IPS-NIHi7 (cell line): ENCODE results near the gene FYN.

Experiments used
- DNase-seq: peaks from one replicate; pipeline ENCODE4 v3.0.0; 2012; ENCODE audit warnings: mixed read lengths; ENCODE audit errors: extremely low spot score

FYN gene

DNA sequence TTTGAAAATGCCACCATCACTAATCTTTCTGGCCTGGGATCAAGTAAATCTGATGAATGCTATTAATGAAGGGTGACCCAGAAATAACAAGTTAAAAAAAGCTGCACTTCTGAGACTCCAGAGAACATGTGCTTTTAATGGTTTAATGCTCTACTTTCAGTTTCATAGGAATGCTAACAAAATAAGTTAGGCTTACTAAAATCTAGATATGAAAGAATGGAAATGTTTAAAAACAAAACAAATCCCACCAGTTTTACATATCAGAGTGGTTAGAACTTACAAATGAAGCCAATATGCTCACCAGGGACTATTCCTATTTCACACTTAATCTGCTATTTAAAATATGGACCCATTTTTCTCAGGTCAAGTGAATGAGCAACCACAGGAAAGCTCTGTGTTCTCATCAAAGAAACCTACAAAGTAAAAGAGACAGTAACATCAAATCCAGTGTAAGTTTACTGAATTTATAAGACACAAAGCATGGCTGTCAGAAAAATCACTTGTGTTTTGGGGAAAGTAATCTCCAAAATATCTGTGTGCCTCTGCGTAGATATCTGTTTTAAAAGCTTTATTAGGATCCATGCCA, 40.3 kb downstream of the FYN start:
- no peak for DNase-seq

DNA sequence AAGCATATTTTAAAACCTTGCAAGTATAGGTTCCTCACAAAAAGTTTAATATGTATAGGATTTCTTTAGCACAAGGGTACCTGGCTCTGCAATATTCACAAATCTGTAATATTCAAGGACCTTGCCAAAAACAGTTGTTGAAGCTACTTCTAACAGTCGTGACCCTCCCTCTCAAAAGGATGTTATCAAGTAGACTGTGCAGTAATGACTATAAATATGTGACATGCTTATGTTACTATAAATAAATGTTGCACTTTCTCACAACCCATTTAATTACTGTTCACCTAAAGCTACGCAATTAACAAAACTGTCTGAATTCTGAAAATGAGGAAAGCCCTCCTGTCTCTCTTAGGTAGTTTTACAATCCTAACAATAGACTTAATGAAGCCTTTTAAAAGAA, 41.8 kb downstream of the FYN start:
- no peak for DNase-seq

DNA sequence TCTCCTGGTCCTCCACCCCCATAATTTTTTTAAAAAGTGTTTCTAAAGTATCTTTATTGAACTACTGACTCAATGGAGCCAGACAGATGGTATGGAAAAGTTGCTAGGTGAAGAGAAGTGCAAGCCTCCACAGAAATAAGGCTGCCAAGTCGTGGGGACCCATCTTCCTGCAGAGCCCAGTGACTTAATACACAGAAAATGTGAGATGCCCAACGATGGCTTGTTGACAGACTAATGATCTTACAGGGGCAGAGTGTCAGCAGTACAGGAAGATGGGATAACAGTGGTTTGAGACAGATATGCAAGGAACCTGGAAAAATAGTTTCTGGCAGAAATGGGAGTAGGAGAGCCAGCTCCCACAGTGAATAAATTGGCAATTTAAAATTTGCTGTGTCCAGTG, 43.3 kb downstream of the FYN start:
- DNase-seq: no peak

DNA sequence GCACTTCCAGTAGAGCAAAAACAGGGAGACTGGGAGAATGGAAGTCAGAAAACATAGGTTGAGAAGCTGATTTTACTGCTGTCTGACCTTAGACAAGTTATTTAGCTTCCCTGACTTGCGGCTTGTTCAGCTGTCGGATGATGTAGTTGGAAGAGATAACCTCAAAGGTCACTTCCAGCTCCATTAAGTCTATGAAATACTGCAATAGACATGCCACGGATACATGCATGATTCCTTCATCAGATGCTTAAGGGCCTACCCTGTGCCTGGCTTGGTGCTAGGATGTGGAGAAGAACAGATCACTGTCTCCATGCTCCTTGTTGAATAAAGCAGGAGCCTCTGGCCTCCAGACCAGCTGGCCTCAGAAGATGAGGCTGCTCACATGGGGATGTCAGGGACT, 43.7 kb downstream of the FYN start:
- no peak for DNase-seq

GRCh38 chr6:111828809-111829208, 44.4 kb downstream of the FYN start:
- DNase-seq: no peak

- DNase-seq: no peak
These were observed 47.7 kb downstream of the FYN start for GRCh38 chr6:111825439-111826086.

DNA sequence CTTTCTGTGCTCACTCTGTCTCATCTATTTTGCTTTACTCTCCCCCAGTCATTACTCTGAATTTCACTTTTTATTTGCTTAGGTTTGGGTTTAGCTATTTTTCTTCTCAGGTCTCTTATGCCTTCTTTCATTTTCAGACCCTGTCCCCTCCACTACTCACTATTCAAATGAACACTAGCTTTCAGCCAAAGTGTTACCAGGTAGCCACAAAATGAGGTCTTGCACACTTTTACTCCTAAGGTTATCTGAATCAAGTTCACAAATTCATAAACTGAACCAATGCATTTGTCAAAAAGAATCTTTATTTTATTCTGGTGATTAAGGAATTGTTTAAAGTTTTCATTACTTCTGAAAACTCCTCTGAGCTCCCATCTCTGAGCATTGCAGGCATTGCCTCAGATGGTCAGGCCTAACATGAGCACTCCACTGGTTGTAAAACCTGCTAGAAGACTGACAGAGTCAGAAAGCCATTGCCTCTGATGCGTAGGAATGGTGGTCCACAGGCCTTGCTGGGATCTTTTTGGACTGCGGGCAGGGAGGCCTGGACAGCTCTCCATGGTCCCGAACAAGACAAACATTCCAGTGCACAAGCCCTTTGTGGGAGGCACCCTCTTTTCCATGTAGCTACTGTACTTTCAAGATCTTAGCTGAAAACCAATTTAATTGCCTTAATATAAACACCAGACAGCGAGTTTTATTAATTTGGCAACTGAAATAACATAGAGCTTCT, 48.5 kb downstream of the FYN start:
- no peak for DNase-seq

GRCh38 chr6:111823831-111824607, 49.2 kb downstream of the FYN start:
- no peak for DNase-seq

GRCh38 chr6:111823012-111823411, 50.2 kb downstream of the FYN start:
- no peak for DNase-seq

DNA sequence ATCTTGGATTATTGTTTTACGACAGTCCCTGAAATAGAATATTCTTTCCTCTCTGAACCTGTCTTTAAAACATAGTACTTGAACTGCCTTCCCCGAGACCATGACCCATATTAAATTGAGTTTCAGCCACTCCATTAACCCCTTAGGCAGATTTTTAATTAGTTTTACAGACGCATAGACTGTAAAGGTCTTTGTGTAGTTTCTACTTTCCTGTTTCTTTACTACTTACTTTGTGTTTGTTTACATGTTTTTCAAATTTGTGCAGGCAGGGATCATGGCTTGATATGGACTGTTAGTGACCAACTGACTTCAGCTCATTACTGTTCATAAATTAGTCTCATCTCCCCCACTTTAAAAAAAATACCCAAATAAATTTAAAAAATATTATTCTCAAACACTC, 53.8 kb downstream of the FYN start:
- DNase-seq: no peak

- DNase-seq: no peak
These were observed 54.6 kb downstream of the FYN start for GRCh38 chr6:111818539-111819226.

- DNase-seq: no peak
These were observed 55.7 kb downstream of the FYN start for GRCh38 chr6:111817451-111818120.

DNA sequence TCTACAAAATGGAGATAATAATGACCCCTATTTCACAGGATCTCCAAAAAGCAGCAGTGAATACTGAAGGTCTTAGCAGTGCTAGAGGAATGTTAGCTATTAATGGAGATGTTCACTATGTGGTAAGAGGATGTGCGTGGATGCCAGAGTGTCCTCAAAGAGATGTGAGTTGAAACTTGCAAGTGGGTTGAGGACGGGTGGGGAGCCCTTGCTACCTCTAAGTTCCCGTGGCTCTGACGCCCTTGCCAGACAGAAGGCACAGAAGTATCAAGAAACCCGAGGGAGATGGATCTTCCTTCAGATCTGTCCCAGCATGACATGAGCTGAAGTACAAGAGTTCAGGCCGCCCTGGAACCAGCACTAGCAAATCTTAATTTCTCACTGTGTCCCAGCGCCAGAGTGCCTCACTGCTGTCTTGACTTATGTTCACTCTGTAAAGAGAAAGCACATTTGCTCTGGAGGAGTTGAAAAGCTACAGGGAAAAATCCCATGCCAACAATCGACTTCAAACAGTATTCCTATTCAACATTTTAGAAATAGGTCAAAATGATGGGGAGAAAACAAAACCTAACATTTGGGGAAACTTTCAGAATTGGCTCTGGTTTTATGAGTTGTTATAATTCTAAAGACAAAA, 59.5 kb downstream of the FYN start:
- DNase-seq: no peak

DNA sequence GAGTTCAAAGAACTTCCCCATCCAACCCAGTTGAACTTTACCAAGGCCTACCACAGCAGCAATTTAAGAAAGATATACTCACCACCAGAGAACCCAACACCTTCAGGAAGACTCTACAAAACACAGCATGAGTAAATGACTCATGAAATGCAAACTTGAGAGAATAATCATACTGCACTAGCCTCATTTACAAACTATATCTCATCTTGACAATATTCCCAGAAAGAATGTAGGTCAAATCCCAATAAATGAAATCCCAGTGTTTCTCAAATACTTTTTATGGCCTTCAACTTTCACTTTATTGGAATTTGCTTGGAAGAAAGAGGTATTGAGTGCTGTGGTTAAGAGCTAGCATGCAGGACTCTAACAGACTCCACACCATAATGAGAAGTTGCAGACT, 60.0 kb downstream of the FYN start:
- DNase-seq: no peak

DNA sequence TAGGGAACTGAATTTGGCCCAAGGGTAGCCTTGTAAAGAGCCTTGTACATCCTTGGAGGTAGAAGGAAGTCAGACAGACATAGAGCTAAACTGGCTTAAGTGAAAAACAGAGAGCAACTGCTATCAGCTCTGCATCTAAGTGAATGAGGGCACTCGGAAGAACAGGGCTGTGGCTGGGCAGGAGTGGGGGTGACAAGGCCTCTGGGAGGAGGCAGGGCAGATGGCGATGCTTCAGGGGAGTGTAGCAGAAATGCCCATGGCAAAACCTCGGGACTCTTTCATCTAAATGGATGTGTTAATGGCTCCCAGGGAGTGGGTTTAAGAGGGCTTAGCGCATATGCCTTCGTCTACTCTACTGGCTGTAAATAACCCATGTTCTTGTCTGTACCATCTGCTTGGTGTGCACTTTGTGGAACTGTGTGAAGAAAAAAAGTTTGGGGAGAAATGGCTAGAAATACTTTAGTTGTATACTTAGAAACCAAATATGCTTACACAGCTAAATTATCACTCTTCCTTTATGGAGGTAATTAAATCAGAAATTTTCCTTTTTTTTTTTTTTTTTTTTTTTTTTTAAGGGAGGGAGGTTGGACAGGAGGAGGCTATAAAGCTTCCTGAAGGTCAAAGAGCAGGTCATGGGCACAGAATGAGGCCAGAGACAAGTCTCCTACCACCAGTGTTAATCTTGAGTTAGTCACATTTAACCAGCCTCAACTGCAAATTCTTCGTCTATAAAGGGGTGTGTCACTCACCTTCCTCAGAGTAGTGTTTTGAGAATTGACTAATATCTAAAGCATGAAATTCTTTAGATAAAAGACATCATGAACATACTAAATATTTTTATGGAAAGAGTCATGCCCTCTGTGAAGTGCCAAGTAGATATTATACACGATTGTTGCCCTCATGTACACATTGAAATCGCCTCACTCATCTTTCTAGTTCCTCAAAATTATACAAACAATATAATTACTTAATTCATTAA, 60.9 kb downstream of the FYN start:
- peak; percentile 29 for DNase-seq

DNA sequence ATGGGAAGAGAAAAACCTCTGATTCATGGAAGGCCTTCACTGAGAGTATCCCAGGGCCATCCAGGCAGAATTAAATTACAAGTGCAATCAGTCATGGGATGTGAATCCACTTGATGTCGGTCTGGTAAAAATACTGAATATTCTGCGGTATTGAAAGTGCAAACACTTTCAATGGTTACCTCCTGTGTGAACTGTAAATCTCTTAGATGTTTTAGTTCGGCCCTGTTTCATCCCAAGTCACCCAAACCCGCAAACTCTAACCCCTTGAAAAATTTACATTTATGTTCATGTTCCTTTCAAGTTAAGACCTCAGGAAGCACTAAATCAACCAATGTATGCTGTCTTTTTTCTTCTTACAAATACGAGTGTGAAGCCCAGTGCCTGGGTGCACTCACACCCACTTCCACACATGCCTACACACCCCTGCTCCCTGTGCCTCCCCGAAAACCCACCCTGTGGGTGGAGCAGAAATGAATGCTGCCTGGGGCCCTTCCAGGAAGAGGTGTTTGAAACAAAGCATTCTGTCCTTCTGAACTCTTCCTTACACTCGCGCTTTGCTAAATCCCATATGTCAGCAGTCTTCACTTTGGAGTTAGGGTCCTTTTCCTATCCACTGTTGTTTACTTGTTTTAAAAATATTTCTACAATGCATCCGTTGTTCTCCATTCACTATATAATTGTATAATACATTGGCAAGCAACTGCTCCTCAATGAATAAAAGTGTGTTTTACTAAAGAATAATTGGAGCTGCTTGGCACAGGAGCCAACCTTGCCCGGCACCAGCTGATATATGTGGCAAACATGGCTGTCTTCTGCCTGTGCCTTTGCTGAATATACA, 62.7 kb downstream of the FYN start:
- no peak for DNase-seq

GRCh38 chr6:111809766-111810165, 63.5 kb downstream of the FYN start:
- no peak for DNase-seq

DNA sequence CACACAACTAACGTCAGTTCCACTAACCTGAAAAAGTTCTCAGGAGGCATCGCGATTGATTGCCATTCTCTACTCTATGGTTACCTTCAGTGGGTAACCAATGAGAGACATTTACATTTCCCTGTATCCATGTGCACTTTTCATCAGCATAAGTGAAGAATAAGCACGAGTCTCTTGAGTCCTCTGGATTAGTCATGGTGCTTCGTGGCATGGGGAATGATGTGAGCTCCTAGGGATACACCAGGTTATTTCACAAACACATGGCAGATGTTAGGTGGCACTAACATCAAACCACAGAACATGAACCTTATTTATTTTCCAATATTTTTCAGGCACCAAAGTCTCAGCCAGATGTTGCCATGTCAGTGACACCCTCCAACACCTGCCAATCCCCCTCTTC, 64.0 kb downstream of the FYN start:
- no peak for DNase-seq

GRCh38 chr6:111808493-111808892, 64.8 kb downstream of the FYN start:
- DNase-seq: no peak
